Spleen (tissue), 11 donors: ENCODE results near the gene DNER. TPM values are rescaled to one million over a fixed set of nuclear protein-coding genes. Genes with fewer than 3 reads are reported as not detected.

Experiments used
- DNase-seq: peaks from one replicate; pipeline ENCODE4 v3.0.0-alpha.2; 2020
- H3K27ac ChIP-seq, 8 donors: fragments of 200-600 bp; sonication (generic) in 7 of 8; 1 replicate in 4 of 8; 2 replicates in 4 of 8; pipeline versions ENCODE4 v1.5.0 to v1.8.0; 2016 to 2021; ENCODE audit warnings: inconsistent platforms in 4 of 8, mild to moderate bottlenecking in 4 of 8, moderate library complexity in 1 of 8
- H3K27me3 ChIP-seq, 7 donors: fragments of 200-600 bp; sonication (generic) in 6 of 7; replicated peaks in 1 of 7; 1 replicate in 4 of 7; 2 replicates in 3 of 7; pipeline versions ENCODE4 v1.5.0 to v1.8.0; 2016 to 2021; ENCODE audit warnings: inconsistent platforms in 3 of 7, mild to moderate bottlenecking in 1 of 7
- H3K36me3 ChIP-seq, 6 donors: fragments of 200-600 bp; sonication (generic) in 5 of 6; 1 replicate in 4 of 6; 2 replicates in 2 of 6; pipeline versions ENCODE4 v1.5.0 to v1.8.0; 2016 to 2021; ENCODE audit warnings: inconsistent platforms in 2 of 6
- H3K4me1 ChIP-seq, 6 donors: fragments of 200-600 bp; sonication (generic) in 5 of 6; 1 replicate in 3 of 6; 2 replicates in 3 of 6; pipeline versions ENCODE4 v1.5.0 to v1.8.0; 2016 to 2021; ENCODE audit warnings: inconsistent platforms in 3 of 6
- H3K4me3 ChIP-seq, 8 donors: fragments of 200-600 bp; sonication (generic) in 7 of 8; 1 replicate in 4 of 8; 2 replicates in 4 of 8; pipeline versions ENCODE4 v1.5.0 to v1.8.0; 2016 to 2021; ENCODE audit warnings: inconsistent platforms in 4 of 8, mild to moderate bottlenecking in 4 of 8, moderate library complexity in 2 of 8
- H3K9me3 ChIP-seq, 8 donors: fragments of 200-600 bp; sonication (generic) in 7 of 8; 1 replicate in 4 of 8; 2 replicates in 4 of 8; pipeline versions ENCODE4 v1.5.0 to v1.8.0; 2016 to 2021; ENCODE audit warnings: inconsistent platforms in 4 of 8
- CTCF ChIP-seq, 11 experiments: fragments of 200-600 bp in 7 of 11; fragments of 450-650 bp in 4 of 11; sonication (generic) in 4 of 11; IDR thresholded peaks in 8 of 11; conservative IDR thresholded peaks in 3 of 11; 1 replicate in 7 of 11; 2 replicates in 4 of 11; pipeline versions ENCODE4 v1.4.0 to v1.8.0; 2016 to 2021; ENCODE audit warnings: antibody characterized with exemption in 11 of 11, inconsistent platforms in 4 of 11, mild to moderate bottlenecking in 1 of 11
- POLR2A ChIP-seq, 3 donors: fragments of 450-650 bp; IDR thresholded peaks; one replicate each; pipeline ENCODE4 v1.5.1; 2017; ENCODE audit warnings: antibody characterized with exemption in 3 of 3, mild to moderate bottlenecking in 1 of 3
- POLR2AphosphoS5 ChIP-seq, 3 donors: sonication (generic); formaldehyde crosslinking; IDR thresholded peaks; one replicate each; pipeline ENCODE4 v1.5.1; 2017; ENCODE audit warnings: antibody characterized with exemption in 3 of 3
- WGBS, 5 donors: extraction: QIAGEN DNeasy Blood & Tissue Kit in 3 of 5; methylation state at CpG; one replicate each; pipeline versions ENCODE4 v1.1.5 to v1.1.7; 2013 to 2018; 5-methylcytosine and 5-hydroxymethylcytosine counted together
- intact Hi-C: fragments of 100-400 bp; cut with DNase I; formaldehyde crosslinking; loops from one replicate; pipeline ENCODE4 v1.15.0; 2023; ENCODE audit warnings: low total_unique reads
- polyA plus RNA-seq, 3 donors: library from polyadenylated mRNA; stranded (reverse); fragments of 200-250 nt; gene quantifications; one replicate each; pipeline ENCODE4 v1.2.1, GENCODE V29; 2013
- total RNA-seq, 7 donors: library from RNA; depleted of rRNA in 3 of 7; stranded (reverse); fragments of >200 nt in 3 of 7; fragmentation: NEBNext Ultra II Directional in 4 of 7; extraction: Animal tissue kit (Norgen Biotek cat#: 25700) in 4 of 7; gene quantifications; one replicate each; pipeline versions ENCODE4 v1.1.0 to v1.2.1, GENCODE V29; 2016 to 2021
- donor health status: healthy with polysubstance abuse.
- donor health status: DM: no; HTN: no; CAD: no; lungs with moderate emphysema.
- donor health status: DM: no; HTN: no; CAD: no.
- donor health status: Bipolar disorder and iron deficiency.
- donor health status: healthy.
- donor health status: DM: no; HTN: no; CAD: no.
- donor health status: DM: yes; HTN: yes; CAD: no.

DNER gene
- total and polyA plus RNA-seq, 10 donors: 0.03 to 0.58 (median 0.26) TPM; not detected in 3

GRCh38 chr2:229490167-229490566 is 224.2 kb downstream of the DNER start:
- peaks cover 0 to 13% (median 7%) of the 10 kb centered on the region in 8 donors for H3K9me3 ChIP-seq
- TF ChIP-seq POLR2AphosphoS5 (IDR thresholded peaks at IDR 0.05) (no peak), CTCF (IDR thresholded peaks at IDR 0.05 in 8 of 11, conservative IDR thresholded peaks at IDR 0.05 in 3 of 11) (no peak), POLR2A (IDR thresholded peaks at IDR 0.05) (no peak)
- H3K4me1 ChIP-seq: no peaks in the 10 kb centered on the region
- no peak for DNase-seq
- H3K4me3 ChIP-seq: no peak overlapping the region
- H3K36me3 ChIP-seq: no peaks in the 10 kb centered on the region
- H3K27me3 ChIP-seq: no peaks in the 10 kb centered on the region
- 91 to 100% (median 95%) methylated on average over 1 of the region's 1 CpG for WGBS, 5 donors
- intact Hi-C loops: no loop called here
- no peak overlapping the region for H3K27ac ChIP-seq

- 90 to 94% (median 91%) methylated on average over 10 of the region's 10 CpGs for WGBS, 5 donors
- H3K4me3 ChIP-seq: no peak overlapping the region
- no peak for DNase-seq
- no peaks in the 10 kb centered on the region for H3K36me3 ChIP-seq
- TF ChIP-seq POLR2A (IDR thresholded peaks at IDR 0.05) (no peak), POLR2AphosphoS5 (IDR thresholded peaks at IDR 0.05) (no peak), CTCF (IDR thresholded peaks at IDR 0.05 in 8 of 11, conservative IDR thresholded peaks at IDR 0.05 in 3 of 11) (no peak)
- intact Hi-C loops: no loop called here
- no peak overlapping the region for H3K27ac ChIP-seq
- H3K9me3 ChIP-seq: peaks cover 0 to 13% (median 7%) of the 10 kb centered on the region in 8 donors
- no peaks in the 10 kb centered on the region for H3K4me1 ChIP-seq
- H3K27me3 ChIP-seq: no peaks in the 10 kb centered on the region
These were observed 225.3 kb downstream of the DNER start for GRCh38 chr2:229489016-229489415.

- 79 to 92% (median 83%) methylated on average over 4 of the region's 4 CpGs for WGBS, 5 donors
- no peak for DNase-seq
- Histone ChIP-seq H3K4me3 (no peak overlapping the region), H3K4me1 (no peaks in the 10 kb centered on the region), H3K36me3 (no peaks in the 10 kb centered on the region), H3K27ac (no peak overlapping the region), H3K27me3 (no peaks in the 10 kb centered on the region), H3K9me3 (peaks cover 0 to 13% (median 7%) of the 10 kb centered on the region in 8 donors)
- TF ChIP-seq POLR2AphosphoS5 (IDR thresholded peaks at IDR 0.05) (no peak), CTCF (IDR thresholded peaks at IDR 0.05 in 8 of 11, conservative IDR thresholded peaks at IDR 0.05 in 3 of 11) (no peak), POLR2A (IDR thresholded peaks at IDR 0.05) (no peak)
- intact Hi-C loops: no loop called here
These were observed 226.1 kb downstream of the DNER start for GRCh38 chr2:229488232-229488631.

- 76 to 83% (median 80%) methylated on average over 3 of the region's 3 CpGs for WGBS, 5 donors
These were observed 227.7 kb downstream of the DNER start for GRCh38 chr2:229486673-229487072.

More at GRCh38 chr2:229486673-229487072, 227.7 kb downstream of the DNER start:
- Histone ChIP-seq H3K27ac (no peak overlapping the region), H3K4me1 (no peaks in the 10 kb centered on the region), H3K27me3 (peaks cover 0 to 7% (median 0%) of the 10 kb centered on the region in 7 donors), H3K36me3 (no peaks in the 10 kb centered on the region), H3K4me3 (no peak overlapping the region), H3K9me3 (peaks cover 0 to 13% (median 7%) of the 10 kb centered on the region in 8 donors)
- DNase-seq: no peak
- TF ChIP-seq POLR2AphosphoS5 (IDR thresholded peaks at IDR 0.05) (no peak), POLR2A (IDR thresholded peaks at IDR 0.05) (no peak), CTCF (IDR thresholded peaks at IDR 0.05 in 8 of 11, conservative IDR thresholded peaks at IDR 0.05 in 3 of 11) (no peak)
- intact Hi-C loops: no loop called here
